DMS153 treated with DMSO at 0.1 percent for 48 hours (cell line): ENCODE measurements around the gene NATD1.

Source experiments
- DNase-seq: peaks from one replicate; lab custom pipeline; 2025; ENCODE audit not compliant: unreplicated experiment; lab: John Stamatoyannopoulos, UW

The NATD1 gene, protein sequence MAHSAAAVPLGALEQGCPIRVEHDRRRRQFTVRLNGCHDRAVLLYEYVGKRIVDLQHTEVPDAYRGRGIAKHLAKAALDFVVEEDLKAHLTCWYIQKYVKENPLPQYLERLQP

DNA sequence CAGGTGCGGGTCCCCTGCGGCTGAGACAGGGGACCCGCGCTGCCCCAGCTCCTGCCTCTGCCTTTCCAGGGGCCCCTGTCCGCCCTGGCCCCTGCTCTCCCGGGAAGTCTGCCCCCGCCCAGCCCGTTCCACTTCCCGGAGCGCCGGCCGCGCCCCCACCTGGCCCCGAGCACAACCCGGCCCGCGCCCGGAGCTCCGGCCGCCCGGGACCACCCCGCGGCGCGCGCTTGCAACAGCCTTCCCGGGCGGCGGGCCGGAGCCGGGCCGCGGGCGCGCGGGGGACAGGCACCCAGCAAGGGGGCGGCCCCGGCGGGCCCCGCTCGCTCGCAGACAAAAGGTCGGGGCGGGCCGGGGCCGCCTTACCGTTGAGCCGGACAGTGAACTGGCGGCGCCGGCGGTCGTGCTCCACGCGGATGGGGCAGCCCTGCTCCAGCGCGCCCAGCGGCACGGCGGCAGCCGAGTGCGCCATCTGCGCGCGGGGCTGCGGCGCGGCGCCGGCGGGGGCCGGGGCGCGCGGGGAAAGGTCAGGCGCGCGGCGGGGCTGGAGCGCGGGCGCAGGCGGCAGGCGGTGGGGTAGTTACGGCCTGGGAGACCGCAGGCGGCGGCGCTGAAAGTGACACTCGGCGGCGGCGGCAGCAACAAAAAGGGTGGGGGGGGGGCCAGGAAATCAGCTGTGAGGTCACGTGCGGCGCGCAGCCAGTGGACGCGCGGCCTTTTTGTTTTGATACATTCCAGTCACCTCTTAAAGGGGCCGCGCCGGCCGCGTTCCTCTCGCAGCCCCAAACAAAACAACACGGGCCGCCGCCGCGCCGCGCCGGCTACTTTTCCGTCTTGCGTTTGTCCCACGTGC lies at the start of gene NATD1:
TSS of gene NATD1 (minus strand) at position 615 of the 850 bp plus-strand sequence. CDS start at position 469, 146 bp downstream.
- peak; percentile 0 for DNase-seq

DNA sequence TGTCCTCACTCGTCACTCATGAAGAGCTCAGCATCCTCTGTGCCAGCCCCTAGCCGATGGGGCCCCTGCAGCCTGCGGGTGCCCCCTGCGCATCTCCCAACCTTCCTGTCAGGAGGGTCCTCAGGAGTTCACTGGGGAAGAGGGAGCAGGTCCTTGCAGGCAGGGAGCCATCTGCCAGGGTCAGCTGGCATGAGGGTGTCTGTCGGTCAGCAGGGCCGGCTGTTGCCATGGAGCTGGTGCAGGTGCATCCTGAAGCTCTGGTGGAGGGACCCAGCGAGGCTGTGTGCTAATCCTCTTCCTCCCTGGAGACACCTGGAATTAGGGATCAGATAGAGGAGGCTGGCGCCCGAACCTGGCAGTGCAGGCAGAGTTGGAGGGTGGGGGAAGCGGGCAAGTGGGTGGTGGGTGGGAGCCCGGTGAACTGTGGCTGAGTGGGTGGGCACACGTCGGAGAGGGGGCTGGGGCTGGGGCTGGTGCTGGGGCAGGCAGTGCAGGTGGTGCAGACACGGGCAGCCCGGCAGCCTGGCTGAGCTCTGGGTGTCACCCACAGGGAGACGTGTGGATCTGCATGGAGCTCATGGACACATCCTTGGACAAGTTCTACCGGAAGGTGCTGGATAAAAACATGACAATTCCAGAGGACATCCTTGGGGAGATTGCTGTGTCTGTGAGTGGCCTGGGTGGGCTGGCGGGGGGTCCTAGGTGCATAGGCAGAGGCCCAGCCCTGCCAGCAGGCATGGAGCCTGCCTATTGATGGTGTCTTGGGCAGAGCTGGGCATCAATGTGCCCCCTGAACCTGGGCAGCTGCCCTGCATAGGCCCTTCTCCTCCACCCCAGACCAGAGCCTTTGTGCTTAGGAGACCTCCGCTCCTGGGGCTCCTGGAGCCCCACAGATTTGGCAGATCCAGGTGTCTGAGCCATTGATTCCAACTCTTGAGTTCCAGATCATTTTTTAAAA lies 48.7 kb upstream of the NATD1 start:
- no peak for DNase-seq

DNA sequence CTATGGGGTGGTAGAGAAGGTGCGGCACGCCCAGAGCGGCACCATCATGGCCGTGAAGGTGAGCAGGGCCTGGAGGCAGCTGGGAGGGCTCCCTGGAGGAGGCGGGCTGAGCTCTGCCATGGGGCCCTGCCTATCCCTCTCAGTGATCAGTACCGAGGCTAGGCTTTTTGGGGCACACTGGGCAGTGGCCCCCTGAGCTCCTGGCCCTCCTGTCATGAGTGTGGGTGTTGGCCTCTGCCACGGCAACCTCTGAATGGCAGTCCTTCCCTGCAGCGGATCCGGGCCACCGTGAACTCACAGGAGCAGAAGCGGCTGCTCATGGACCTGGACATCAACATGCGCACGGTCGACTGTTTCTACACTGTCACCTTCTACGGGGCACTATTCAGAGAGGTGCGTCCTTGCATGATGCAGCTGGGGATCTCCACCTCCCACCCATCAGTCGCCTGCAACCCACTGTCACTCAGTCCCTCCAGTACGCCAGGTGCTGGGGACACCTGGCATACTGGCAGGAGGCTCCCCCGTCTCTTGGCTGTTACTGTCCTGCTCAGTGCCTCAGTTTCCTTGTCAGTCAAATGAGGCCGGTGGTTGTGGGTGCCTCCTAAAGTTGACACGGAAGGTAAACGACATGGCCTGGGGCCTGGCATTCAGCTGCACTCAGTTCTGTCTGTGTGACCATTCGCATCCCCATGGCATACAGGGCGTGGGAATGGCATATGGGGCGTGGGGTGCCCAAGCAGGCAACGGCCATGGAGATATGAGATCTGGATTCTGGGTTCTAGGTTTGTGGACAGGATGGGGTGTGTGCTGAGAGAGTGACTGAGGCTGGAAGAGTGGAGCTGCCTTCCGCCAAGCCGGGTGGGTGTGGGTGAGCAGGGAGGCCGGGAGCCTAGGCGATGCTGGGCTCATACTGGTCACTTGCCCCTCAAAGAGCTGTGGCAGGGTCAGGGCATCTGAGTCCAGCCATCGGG lies 47.7 kb upstream of the NATD1 start:
- DNase-seq = no peak

DNA sequence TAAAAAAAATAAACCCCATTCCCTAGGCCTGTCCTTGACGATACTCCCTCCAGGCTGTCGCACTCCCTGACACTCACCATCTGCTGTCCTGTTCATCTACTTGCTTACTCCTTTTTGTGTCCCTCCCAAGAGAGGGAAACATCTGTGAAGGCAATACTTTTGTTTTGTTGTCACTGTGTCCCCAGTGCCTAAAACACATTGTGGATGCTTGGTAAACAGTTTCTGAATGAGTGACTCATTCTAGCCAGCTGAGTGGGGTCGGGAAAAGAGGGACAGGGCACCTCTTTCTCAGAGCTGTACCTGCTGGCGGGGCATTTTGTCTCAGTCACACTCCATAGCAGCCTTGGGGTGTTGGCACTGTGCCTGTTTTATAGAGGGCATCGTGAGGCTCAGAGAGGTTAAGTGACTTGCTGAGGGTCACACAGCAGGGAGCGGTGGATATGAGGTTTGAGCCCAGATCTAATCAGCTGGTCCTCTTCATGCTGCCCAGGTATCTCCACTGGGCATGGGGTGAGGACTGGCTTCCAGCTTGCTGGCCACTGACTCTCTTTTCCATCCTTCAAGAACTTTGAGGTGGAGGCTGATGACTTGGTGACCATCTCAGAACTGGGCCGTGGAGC lies 46.9 kb upstream of the NATD1 start:
- no peak for DNase-seq

DNA sequence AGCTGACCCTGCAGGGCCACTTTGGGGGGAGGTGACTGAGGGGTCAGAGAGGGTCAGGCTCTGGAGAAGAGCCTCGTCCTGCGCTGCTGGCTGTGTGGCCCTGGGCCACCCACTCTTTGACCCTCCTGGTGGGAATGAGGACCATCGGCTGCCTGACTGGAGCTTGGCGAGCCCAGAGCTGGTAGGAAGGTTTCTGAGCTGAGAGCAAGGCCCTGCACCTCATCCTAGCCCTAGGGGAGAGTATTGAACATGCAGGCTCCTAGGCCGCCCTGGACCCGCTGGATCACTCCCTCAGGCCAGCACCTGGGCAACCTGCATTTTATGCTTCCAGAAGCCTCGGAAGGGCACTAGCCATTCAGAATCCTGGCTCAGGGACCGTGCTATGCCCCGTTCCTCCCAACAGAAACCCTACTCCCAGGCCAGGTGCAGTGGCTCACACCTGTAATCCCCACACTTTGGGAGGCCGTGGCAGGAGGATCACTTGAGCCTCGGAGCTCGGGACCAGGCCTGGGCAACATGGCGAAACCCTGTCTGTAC lies 45.8 kb upstream of the NATD1 start:
- DNase-seq = no peak

DNA sequence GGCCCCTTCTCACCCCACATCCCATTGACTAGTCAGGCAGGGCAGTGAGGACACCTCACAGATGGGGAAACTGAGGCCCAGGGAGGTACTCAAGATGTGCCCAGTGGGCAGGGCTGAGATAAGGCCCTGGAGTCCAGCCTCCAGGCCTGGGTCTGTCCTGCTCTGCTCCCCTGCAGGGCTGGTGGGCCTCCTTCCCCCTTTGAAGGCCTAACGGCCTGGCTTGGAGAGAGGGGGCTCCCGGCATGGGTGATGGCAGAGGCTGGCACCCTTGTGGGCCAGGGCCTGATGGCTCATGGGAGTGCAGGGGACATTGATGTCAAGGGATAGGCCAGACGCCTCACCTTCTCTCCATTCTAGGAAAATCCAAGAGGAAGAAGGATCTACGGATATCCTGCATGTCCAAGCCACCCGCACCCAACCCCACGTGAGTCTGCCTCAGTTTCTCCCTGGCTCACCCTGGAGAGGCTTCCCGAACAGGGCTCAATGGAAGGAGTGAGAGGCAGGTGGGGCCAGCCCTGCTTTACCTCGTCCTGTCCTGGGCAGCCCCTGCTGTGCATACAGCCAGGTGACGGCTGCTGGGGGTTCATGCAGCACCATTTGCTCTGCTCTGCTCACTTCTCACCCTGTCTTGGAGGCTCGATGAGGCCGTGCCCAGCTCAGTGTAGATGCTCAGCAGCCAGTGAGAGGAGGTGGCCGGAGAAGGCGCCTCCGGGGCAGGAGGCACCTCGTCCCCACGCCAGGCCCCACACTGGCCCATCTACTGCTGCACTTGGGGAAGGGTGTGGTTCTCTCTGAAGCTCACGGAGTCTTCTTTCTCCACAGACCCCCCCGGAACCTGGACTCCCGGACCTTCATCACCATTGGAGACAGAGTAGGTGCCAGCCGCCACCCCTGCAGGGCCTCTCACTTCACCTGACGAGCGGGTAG lies 45.1 kb upstream of the NATD1 start:
- DNase-seq = no peak

DNA sequence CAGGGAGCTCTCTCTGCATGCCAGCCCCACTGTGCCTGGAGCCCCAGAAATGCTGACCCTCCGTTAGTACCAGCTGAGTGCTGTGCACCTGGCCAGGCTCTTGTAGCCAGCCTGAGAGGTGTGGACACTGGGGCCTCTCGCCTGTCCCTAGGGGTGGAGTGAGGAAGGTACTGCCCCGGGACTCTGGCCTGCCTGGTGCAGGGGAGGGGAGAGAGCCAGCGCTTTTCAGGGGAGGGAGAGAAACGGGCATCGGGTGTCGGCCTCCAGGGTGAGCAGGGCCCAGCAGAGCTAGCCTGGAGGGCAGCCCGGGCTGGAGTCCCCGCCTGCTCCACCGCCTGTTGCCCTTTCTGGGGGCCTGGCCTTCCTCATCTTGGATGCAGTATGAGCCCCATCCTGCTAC lies 44.4 kb upstream of the NATD1 start:
- no peak for DNase-seq

DNA sequence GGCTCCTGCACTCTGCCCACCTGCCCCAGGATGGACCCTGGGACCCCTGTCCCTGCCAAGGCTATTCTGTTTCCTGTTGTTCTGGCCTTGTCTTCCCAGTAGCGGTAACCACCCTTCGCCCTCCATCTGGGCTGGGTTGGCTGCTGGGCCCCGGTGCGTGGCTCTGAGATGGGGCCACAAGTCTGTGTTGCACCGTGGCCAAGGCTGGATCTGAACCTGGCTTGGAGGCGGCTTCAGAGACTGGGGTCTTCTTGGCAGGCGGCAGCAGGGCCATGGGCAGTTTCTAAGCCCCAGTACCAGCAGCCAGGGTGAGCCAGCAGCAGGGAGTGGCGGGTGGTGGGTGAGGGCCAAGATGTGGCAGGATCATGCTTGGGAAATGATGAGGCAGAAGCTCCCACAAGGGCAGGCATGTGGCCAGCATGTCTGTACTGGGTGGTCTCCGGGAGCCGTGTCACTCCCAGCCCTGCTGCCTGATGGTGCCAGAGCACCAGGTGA lies 43.9 kb upstream of the NATD1 start:
- DNase-seq = no peak

DNA sequence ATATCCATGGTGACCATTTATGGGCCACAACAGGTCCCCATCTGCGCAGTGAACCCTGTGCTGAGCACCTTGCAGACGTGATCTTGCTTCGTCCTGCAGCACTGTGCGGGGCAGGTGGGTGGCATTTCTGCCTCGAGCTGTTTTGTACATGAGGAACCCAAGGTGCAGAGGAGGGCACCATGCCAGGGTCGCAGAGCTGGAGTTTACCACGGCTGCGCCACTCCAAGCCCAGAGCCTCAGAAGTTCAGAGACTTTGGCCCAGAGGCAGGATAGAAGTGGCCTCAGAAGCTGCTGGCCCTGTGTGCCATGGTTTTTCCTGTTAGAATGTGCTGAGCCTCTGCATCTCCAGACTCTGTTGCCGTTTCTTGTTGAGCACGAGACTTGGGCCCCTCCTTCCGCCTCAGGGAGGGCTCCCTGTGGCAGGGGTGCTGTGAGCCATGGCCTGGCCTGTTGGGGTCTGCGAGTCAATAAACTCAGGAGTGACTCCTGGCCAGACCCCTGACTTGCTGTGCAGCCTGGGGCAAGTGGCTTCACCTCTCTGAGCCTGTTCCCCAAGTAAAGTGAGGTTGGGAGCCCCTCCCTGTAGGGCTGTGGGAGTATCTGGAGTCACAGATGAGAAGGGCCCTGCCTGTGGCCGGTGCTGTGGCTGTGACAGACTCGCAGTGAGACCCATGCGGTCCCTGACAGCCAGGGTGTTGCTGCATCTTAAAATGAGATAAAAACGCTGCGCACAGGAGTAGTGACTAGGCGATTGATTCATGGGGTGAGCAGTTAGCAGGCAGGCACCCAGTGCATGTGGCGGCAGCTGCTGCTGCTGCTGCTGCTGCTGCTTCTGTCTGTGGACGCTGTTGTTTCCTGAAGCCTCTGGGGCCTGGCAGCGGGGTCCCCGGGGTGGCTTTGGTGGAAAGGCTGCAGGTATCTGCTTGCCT lies 43.2 kb upstream of the NATD1 start:
- no peak for DNase-seq

DNA sequence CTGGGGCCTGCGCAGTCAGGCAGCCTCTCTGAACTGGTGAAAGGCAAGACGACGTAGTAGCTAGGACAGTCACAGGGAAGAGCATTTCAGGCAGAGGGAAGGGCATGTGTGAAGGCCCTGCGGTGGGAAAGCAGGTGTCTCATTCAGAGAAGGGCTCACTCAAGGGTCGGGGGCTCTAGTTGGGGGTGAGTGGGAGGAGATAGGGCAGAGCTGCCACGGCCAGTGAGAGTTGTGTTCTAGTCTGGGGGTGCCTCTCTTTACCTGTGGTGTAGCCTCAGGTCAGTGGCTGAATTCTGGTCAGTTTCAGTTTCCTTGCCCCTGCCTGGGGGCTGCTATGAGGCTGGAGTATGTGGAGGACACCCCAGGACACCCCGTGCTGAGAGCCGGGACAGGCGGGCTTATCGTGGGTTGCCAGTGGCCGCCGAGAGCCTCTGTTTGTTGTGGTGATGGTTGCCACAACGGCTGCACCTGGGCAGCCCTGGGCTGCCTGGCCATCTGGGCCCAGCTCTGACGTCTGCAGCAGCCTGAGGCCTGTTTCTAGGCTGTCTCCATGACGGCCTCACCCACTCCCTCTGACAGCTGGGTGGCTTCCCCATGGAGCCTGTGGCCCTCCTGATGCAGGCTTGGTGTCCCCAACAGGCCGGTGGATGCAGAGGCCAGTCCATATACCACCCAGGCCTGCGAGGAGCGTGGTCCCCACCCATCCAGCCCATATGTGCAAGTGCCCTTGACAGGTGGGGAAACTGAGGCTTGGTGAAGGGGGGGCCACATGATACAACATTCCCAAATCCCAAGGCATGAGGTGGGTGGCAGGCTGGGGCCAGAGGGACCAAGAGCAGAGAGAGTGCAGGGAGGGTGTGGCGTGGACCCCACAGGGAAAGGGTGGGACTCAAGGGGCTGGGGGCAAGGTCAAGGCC lies 42.1 kb upstream of the NATD1 start:
- DNase-seq = no peak

DNA sequence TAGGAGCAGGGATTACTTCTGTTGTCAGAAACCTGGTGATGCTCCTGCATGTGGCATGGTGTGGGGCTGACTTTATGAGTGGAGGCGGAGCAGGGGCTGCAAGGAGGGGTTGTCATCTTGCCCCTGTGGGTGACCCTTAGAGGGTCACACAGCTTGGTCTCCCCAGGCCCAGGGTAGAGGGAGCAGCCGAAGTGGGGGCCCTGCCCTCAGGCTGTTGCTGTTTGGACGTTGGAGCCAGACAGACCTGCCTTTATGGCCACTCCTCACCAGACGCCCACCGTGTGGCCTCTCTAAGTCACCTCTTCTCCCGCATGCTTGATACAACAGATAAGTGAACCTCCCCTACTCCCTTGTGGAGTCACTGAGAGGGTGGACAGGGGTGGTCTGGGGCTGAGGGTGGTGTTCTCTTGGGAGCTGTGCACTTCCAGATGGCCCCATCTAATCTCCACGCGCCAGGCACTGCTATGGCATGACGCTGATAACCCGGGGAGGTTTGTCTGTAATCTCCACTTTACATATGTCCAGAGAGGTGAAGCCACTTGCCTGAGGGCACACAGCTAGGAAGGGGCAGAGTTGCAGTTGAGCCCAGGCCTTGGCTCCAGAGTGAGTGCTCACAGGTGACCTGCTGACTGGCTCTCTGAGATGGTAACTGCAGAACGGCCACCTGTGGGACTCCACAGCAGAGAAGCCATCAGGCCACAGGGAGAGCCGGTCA lies 41.3 kb upstream of the NATD1 start:
- DNase-seq = no peak

DNA sequence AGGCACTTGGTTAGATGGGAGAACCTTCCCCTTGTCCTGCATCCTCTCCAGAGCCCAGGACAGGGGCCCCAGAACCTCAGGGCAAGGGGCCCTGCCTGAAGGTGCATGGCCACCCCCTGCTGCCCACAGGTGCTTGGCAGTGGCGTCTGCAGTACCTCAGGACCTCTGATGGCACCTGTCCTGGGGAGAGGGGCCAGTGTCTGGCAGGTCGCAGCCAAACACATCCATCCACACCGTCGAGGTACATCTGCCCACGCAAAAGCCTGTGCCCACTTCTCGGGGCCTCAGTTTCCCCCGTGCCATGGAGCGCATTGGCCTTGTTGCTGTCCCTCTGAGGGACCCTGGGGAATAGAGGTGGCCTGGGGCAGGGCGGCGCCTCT lies 40.6 kb upstream of the NATD1 start:
- no peak for DNase-seq

DNA sequence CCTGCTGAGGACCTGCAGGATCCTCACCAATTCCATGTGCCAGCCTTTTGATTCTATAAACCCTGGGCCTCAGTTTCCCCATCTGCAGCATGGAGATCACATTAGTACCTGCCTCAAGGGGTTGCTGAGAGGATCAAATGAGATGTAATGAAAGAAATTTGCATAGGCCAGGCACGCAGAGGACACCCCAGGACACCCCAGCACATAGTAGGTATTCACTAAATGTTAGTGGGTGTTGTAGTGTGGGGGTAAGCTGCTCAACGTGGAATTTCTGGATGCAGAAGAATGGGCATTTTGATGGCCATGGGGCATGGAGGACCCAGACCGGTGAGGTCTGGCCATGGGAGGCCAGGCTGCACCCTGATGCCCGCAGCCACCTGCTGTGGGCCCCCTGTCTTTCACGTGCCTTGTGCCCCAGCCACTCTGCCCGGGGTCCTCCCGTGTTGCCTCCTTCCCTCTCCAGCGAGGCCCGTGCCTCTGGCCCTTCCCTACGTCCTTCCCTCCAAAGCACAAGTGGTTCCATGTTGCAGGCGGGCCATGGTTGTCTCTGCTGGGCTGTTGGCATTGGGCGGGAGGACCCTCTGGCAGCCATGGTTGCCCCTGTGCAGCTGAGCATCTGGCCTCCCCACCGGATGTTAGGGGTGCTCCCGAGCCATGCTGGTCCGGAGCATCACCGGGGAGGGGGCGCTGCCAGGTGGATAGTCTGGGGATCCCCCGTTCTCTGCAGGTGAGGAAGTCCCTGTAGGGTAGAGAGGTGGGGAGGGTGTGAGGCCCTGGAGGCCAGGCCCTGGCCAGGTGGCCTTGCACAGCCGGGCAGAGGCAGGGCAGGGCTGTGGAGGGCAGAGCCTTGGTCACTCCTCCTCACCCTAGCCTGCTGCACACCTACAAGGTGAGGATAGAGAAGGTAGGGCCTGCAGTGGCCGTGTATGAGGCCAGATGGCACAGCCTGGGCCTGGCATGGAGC lies 39.9 kb upstream of the NATD1 start:
- DNase-seq = no peak

DNA sequence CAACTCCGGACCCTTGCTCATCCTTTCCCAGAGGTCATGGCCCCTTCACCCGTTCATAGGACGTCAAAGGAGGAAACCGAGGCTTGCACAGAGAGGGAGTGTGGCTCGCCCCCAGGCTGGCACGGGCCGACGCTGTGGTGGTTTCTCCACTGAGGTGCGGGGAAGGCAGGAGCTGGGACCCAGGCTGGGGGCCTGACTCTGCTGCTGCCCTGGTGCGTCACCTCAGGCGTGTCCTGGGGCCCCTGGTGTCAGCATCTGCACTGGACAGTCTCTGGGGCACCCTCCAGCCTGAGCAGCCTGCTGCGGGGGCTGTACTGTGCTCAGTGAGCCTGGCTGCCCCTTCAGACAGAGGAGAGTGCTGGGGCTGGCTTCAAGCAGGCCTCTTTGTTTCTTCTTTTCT lies 38.7 kb upstream of the NATD1 start:
- DNase-seq = no peak

DNA sequence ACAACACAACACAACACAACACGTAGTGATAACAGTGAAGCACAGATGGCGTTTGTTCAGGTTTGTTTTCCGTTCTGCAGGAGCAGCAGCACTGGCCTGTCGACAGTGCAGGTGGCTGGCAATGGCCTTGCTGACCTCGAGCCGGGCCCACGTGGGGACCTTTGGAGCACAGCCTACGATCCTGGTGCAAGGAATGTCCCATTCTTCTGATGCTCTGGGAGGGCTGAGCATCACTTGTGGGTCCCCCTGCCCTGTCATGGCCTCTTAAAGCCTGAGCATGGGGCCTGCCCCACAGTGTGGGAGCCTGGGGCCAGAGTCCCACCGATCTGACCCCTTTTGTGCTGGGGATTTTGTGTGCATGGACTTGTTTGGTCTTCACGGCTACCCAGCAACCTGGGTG lies 38.1 kb upstream of the NATD1 start:
- DNase-seq = no peak
